Dermis lymphatic vessel endothelial cell (primary cell): ENCODE data around the gene ACER1. TPM values are rescaled to one million over a fixed set of nuclear protein-coding genes. Genes with fewer than 3 reads are reported as not detected.

Source experiments
- total RNA-seq: library from RNA; depleted of rRNA; stranded (reverse); fragments of >200 nt; gene quantifications from 2 replicates; pipeline ENCODE4 v1.2.1, GENCODE V29; 2014

The ACER1 gene
- not detected in 2 replicates for total RNA-seq

GRCh38 chr19:6333439-6333838 lies at the start of gene ACER1:
Gene ACER1, minus strand, starts transcription at chr19:6333612. Its CDS starts 61 bp downstream, at chr19:6333551.

GRCh38 chr19:6375411-6376010 lies 42.1 kb upstream of the ACER1 start, which contains the start of gene PSPN:
Gene PSPN, minus strand, starts transcription at chr19:6375933. Its CDS starts 84 bp downstream, at chr19:6375849.

GRCh38 chr19:6372594-6373095 lies 39.2 kb upstream of the ACER1 start, which contains the start of gene ALKBH7:
Gene ALKBH7, plus strand, starts transcription at chr19:6372794. Its CDS starts 27 bp downstream, at chr19:6372821.

GRCh38 chr19:6279931-6280591 lies 53.4 kb downstream of the ACER1 start, which contains the start of gene MLLT1:
Gene MLLT1, minus strand, starts transcription at chr19:6279975. Its CDS starts 191 bp downstream, at chr19:6279784.

Other genes with a start within 250 kb of the ACER1 start
- 1.8 and 2.4 TPM in 2 replicates for gene RFX2, start 223.1 kb downstream of the ACER1 start, total RNA-seq
- gene ACSBG2, start 197.9 kb downstream of the ACER1 start, total RNA-seq, result not detected in 2 replicates
- 5.5 and 5.8 TPM in 2 replicates for gene MLLT1, start 53.6 kb downstream of the ACER1 start, total RNA-seq
- 29.0 and 43.2 TPM in 2 replicates for gene CLPP, start 27.9 kb upstream of the ACER1 start, total RNA-seq
- gene ALKBH7, start 39.2 kb upstream of the ACER1 start, total RNA-seq, result 27.1 and 53.9 TPM in 2 replicates
- 0.86 and 1.2 TPM in 2 replicates for gene PSPN, start 42.3 kb upstream of the ACER1 start, total RNA-seq
- gene GTF2F1, start 59.6 kb upstream of the ACER1 start, total RNA-seq, result 40.5 and 54.6 TPM in 2 replicates
- 72.6 and 93.3 TPM in 2 replicates for gene KHSRP, start 91.2 kb upstream of the ACER1 start, total RNA-seq
- gene SLC25A41, start 100.2 kb upstream of the ACER1 start, total RNA-seq, result not detected in 2 replicates
- gene SLC25A23, start 126.2 kb upstream of the ACER1 start, total RNA-seq, result 12.0 and 14.0 TPM in 2 replicates
- not detected in 2 replicates for gene CRB3, start 130.7 kb upstream of the ACER1 start, total RNA-seq
- not detected in 2 replicates for gene DENND1C, start 148.2 kb upstream of the ACER1 start, total RNA-seq
- gene TUBB4A, start 168.7 kb upstream of the ACER1 start, total RNA-seq, result not detected in 2 replicates
- gene TNFSF9, start 197.4 kb upstream of the ACER1 start, total RNA-seq, result 0.17 and 0.76 TPM in 2 replicates